Fibroblast of gingiva (primary cell): ENCODE results near the gene KLHL1.

Experiments used
- DNase-seq: peaks from one replicate; pipeline ENCODE4 v3.0.0-alpha.2; 2011; ENCODE audit warnings: low read depth

The KLHL1 gene

GRCh38 chr13:69683921-69684686, 424.1 kb downstream of the KLHL1 start:
- no peak for DNase-seq

- DNase-seq, result no peak
Observed at GRCh38 chr13:69681722-69682121, 426.5 kb downstream of the KLHL1 start.

GRCh38 chr13:69677343-69677742, 430.9 kb downstream of the KLHL1 start:
- DNase-seq, result no peak

GRCh38 chr13:69676286-69676685, 432.0 kb downstream of the KLHL1 start:
- no peak for DNase-seq

GRCh38 chr13:69660155-69660554, 448.1 kb downstream of the KLHL1 start:
- DNase-seq, result no peak

- DNase-seq, result no peak
Observed at GRCh38 chr13:69657676-69658075, 450.6 kb downstream of the KLHL1 start.

- DNase-seq, result no peak
Observed at GRCh38 chr13:69654392-69654791, 453.9 kb downstream of the KLHL1 start.
